Testis (tissue), 2 donors: ENCODE results near the gene FAM50B.

Experiments
- CTCF ChIP-seq, 3 experiments: fragments of 450-650 bp in 2 of 3; fragments of 200-600 bp in 1 of 3; sonication (generic) in 1 of 3; IDR thresholded peaks; one replicate each; pipeline ENCODE4 v1.5.1; 2016 to 2019; ENCODE audit warnings: antibody characterized with exemption in 3 of 3, mild to moderate bottlenecking in 2 of 3, moderate library complexity in 1 of 3
- POLR2A ChIP-seq: fragments of 450-650 bp; IDR thresholded peaks from one replicate; pipeline ENCODE4 v1.6.1; 2017; ENCODE audit warnings: antibody characterized with exemption, mild to moderate bottlenecking, moderate library complexity

GRCh38 chr6:3844097-3844463 is 5.1 kb upstream of the FAM50B start:
- TF ChIP-seq POLR2A (no peak), CTCF (IDR thresholded peaks at IDR 0.05) (no peak)
